H9 (cell line): ENCODE results near the gene R3HDM1. TPM values are rescaled to one million over a fixed set of nuclear protein-coding genes. Genes with fewer than 3 reads are reported as not detected.

ENCODE experiments used
- DNase-seq: peaks from one replicate; pipeline ENCODE4 v3.0.0-alpha.2; 2017
- H2AFZ ChIP-seq: one replicate; pipeline ENCODE4 v1.6.1; 2013; ENCODE audit warnings: mild to moderate bottlenecking, low read length, control low read depth, moderate library complexity
- H2AK5ac ChIP-seq: 2 replicates; pipeline ENCODE4 v1.6.1; 2013; ENCODE audit warnings: low read length, control low read depth, mixed read lengths; ENCODE audit not compliant: insufficient read length
- H2BK120ac ChIP-seq: one replicate; pipeline ENCODE4 v1.6.1; 2013; ENCODE audit warnings: low read depth, mild to moderate bottlenecking, low read length, control low read depth, inconsistent platforms; ENCODE audit not compliant: poor library complexity, severe bottlenecking
- H2BK12ac ChIP-seq: 2 replicates; pipeline ENCODE4 v1.6.1; 2013; ENCODE audit warnings: low read length, control low read depth, mixed read lengths, low read depth; ENCODE audit not compliant: insufficient read length
- H2BK15ac ChIP-seq: 2 replicates; pipeline ENCODE4 v1.6.1; 2013; ENCODE audit warnings: low read depth, low read length, control low read depth
- H2BK20ac ChIP-seq: one replicate; pipeline ENCODE4 v1.6.1; 2013; ENCODE audit warnings: low read depth, mild to moderate bottlenecking, low read length, control low read depth, inconsistent platforms; ENCODE audit not compliant: poor library complexity, severe bottlenecking
- H2BK5ac ChIP-seq: 2 replicates; pipeline ENCODE4 v1.6.1; 2013; ENCODE audit warnings: low read length, control low read depth, mixed read lengths; ENCODE audit not compliant: insufficient read length
- H3K14ac ChIP-seq: 2 replicates; pipeline ENCODE4 v1.6.1; 2013; ENCODE audit warnings: low read length, control low read depth; ENCODE audit not compliant: insufficient read depth
- H3K18ac ChIP-seq: 2 replicates; pipeline ENCODE4 v1.6.1; 2013; ENCODE audit warnings: low read depth, mild to moderate bottlenecking, mixed read lengths, low read length, control low read depth; ENCODE audit not compliant: insufficient read length
- H3K23ac ChIP-seq: 2 replicates; pipeline ENCODE4 v1.6.1; 2013; ENCODE audit warnings: low read length, control low read depth, mixed read lengths, low read depth; ENCODE audit not compliant: insufficient read length
- H3K23me2 ChIP-seq: 2 replicates; pipeline ENCODE4 v1.6.1; 2013; ENCODE audit warnings: low read depth, mild to moderate bottlenecking, mixed read lengths, low read length, control low read depth; ENCODE audit not compliant: insufficient read length, poor library complexity, severe bottlenecking
- H3K27ac ChIP-seq: 2 replicates; pipeline ENCODE4 v1.5.1; 2013; ENCODE audit warnings: low read length, control low read depth, mixed read lengths, low read depth; ENCODE audit not compliant: insufficient read length
- H3K27me3 ChIP-seq: 2 replicates; pipeline ENCODE4 v1.6.1; 2013; ENCODE audit warnings: low read length, control low read depth, inconsistent platforms; ENCODE audit not compliant: insufficient read depth
- H3K4ac ChIP-seq: 2 replicates; pipeline ENCODE4 v1.6.1; 2013; ENCODE audit warnings: low read depth, mild to moderate bottlenecking, control low read depth, inconsistent platforms, low read length, moderate library complexity
- H3K4me1 ChIP-seq: 2 replicates; pipeline ENCODE4 v1.6.1; 2013; ENCODE audit warnings: low read length, control low read depth, inconsistent platforms; ENCODE audit not compliant: insufficient read depth
- H3K4me2 ChIP-seq: 2 replicates; pipeline ENCODE4 v1.6.1; 2013; ENCODE audit warnings: low read length, control low read depth, mixed read lengths; ENCODE audit not compliant: insufficient read length, insufficient read depth
- H3K56ac ChIP-seq: 2 replicates; pipeline ENCODE4 v1.6.1; 2013; ENCODE audit warnings: low read depth, mild to moderate bottlenecking, mixed read lengths, low read length, control low read depth; ENCODE audit not compliant: insufficient read length
- H3K79me1 ChIP-seq: 2 replicates; pipeline ENCODE4 v1.6.1; 2013; ENCODE audit warnings: low read depth, mild to moderate bottlenecking, moderate library complexity, low read length, control low read depth, inconsistent platforms; ENCODE audit not compliant: insufficient read depth, poor library complexity, severe bottlenecking
- H3K79me2 ChIP-seq: 2 replicates; pipeline ENCODE4 v1.6.1; 2013; ENCODE audit warnings: low read length, control low read depth, inconsistent platforms; ENCODE audit not compliant: insufficient read depth
- H3K9ac ChIP-seq: 2 replicates; pipeline ENCODE4 v1.6.1; 2013; ENCODE audit warnings: low read length, control low read depth, mixed read lengths; ENCODE audit not compliant: insufficient read length; ENCODE audit errors: extremely low read depth
- H3K9me3 ChIP-seq: one replicate; pipeline ENCODE4 v1.6.1; 2013; ENCODE audit warnings: low read depth, low read length, inconsistent platforms; ENCODE audit not compliant: control insufficient read depth
- H3T11ph ChIP-seq: one replicate; pipeline ENCODE4 v1.6.1; 2013; ENCODE audit warnings: mild to moderate bottlenecking, low read length, control low read depth, inconsistent platforms
- H4K20me1 ChIP-seq: one replicate; pipeline ENCODE4 v1.6.1; 2013; ENCODE audit not compliant: control insufficient read depth, insufficient read length, insufficient read depth
- H4K5ac ChIP-seq: 2 replicates; pipeline ENCODE4 v1.6.1; 2013; ENCODE audit warnings: low read depth, mild to moderate bottlenecking, mixed read lengths, low read length, control low read depth; ENCODE audit not compliant: insufficient read length
- H4K8ac ChIP-seq: replicated peaks from 2 replicates; pipeline ENCODE4 v1.6.1; 2013; ENCODE audit warnings: low read length, control low read depth, mixed read lengths, low read depth; ENCODE audit not compliant: insufficient read length
- H4K91ac ChIP-seq: 2 replicates; pipeline ENCODE4 v1.6.1; 2013; ENCODE audit warnings: low read depth, mild to moderate bottlenecking, moderate library complexity, mixed read lengths, low read length, control low read depth; ENCODE audit not compliant: insufficient read length
- H3K27ac Mint-ChIP-seq, 3 experiments: 2 replicates in 2 of 3; 3 replicates in 1 of 3; pipeline ENCODE4 v1.8.0; 2020 to 2021; ENCODE audit warnings: mixed read lengths in 3 of 3, mild to moderate bottlenecking in 1 of 3, moderate library complexity in 1 of 3
- H3K27me3 Mint-ChIP-seq: 2 replicates; pipeline ENCODE4 v1.8.0; 2021; ENCODE audit warnings: low read depth, mild to moderate bottlenecking, moderate library complexity, mixed read lengths
- H3K36me3 Mint-ChIP-seq, 3 experiments: 2 replicates in 2 of 3; 3 replicates in 1 of 3; pipeline ENCODE4 v1.8.0; 2020 to 2021; ENCODE audit warnings: low read depth in 3 of 3, mixed read lengths in 3 of 3; ENCODE audit not compliant: insufficient read depth in 1 of 3
- H3K4me1 Mint-ChIP-seq, 2 experiments: 2 replicates each; pipeline ENCODE4 v1.8.0; 2020; ENCODE audit warnings: mixed read lengths in 2 of 2
- H3K4me3 Mint-ChIP-seq, 2 experiments: 2 replicates in 1 of 2; 3 replicates in 1 of 2; pipeline ENCODE4 v1.8.0; 2020 to 2021; ENCODE audit warnings: mild to moderate bottlenecking in 2 of 2, mixed read lengths in 2 of 2, moderate library complexity in 1 of 2
- H3K9me3 Mint-ChIP-seq, 2 experiments: 2 replicates in 1 of 2; 3 replicates in 1 of 2; pipeline ENCODE4 v1.8.0; 2020; ENCODE audit warnings: mild to moderate bottlenecking in 2 of 2, mixed read lengths in 2 of 2, moderate library complexity in 1 of 2
- WGBS: extraction: QIAGEN DNeasy Blood & Tissue Kit; methylation state at CpG from one replicate; pipeline ENCODE4 v1.1.7; 2013; ENCODE audit warnings: missing lambda C conversion rate, low lambda C conversion rate, mixed read lengths; ENCODE audit not compliant: insufficient read length; ENCODE audit errors: extremely low coverage; 5-methylcytosine and 5-hydroxymethylcytosine counted together
- total RNA-seq: library from RNA; stranded (reverse); gene quantifications from 2 replicates; pipeline ENCODE4 v1.2.1, GENCODE V29; 2021
- TF ChIP-seq, protein P1 (sequence below): fragments of 200-600 bp; sonication (generic); conservative IDR thresholded peaks from 3 replicates; pipeline ENCODE4 v1.8.0; 2021; ENCODE audit warnings: antibody characterized with exemption, mild to moderate bottlenecking

R3HDM1 gene
- total RNA-seq, 1 experiment from 2014 or later: 58.8 TPM

DNA sequence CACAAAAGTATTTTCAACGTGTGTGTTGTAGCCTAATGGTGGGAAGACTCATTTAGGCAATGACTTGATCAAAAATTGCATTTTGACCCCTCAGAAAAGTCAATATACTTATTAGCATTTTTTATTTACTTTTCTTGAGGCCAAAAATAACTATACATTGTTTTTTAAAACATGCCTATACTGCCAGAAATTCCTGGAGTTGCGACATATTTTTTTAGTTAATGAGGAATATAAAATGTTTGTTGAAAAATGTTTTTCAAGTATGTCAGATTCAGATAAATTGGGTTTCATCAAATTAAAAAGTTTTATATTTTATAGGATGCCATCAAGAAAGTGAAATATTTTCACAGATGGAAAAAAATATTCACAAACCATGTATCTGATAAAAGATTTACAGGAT is 39.6 kb downstream of the R3HDM1 start:
- no CpG with 5 or more reads among the region's 2 CpGs for WGBS
- no peaks in the 10 kb centered on the region for H3K79me2 ChIP-seq
- no peak overlapping the region for H4K8ac ChIP-seq
- H2AK5ac ChIP-seq: no peak overlapping the region
- H2BK5ac ChIP-seq: no peak overlapping the region
- no peak overlapping the region for H2AFZ ChIP-seq
- Mint-ChIP-seq H3K4me3 (no peak overlapping the region), H3K9me3 (no peaks in the 10 kb centered on the region), H3K36me3 (peaks cover 3 to 20% (median 9%) of the 10 kb centered on the region in 3 experiments; a peak in 6 of 7 replicates), H3K4me1 (peaks cover 3% of the 10 kb centered on the region in 2 experiments; a peak in 1 of 4 replicates), H3K27ac (0 out of 7 replicates have a peak overlapping the region, but pooled peaks of 1 of the 3 experiments have one; percentile 62), H3K27me3 (no peaks in the 10 kb centered on the region)
- no peak overlapping the region for H2BK120ac ChIP-seq
- no peak for DNase-seq
- H3K18ac ChIP-seq: no peak overlapping the region
- H3K27me3 ChIP-seq: no peaks in the 10 kb centered on the region
- no peak overlapping the region for H3K4ac ChIP-seq
- H2BK12ac ChIP-seq: no peak overlapping the region
- no peak overlapping the region for H3K23ac ChIP-seq
- no peaks in the 10 kb centered on the region for H3K23me2 ChIP-seq
- H2BK20ac ChIP-seq: no peak overlapping the region
- no peak overlapping the region for H3K56ac ChIP-seq
- no peak overlapping the region for H4K5ac ChIP-seq
- H3K79me1 ChIP-seq: no peaks in the 10 kb centered on the region
- H3K9me3 ChIP-seq: no peaks in the 10 kb centered on the region
- no peaks in the 10 kb centered on the region for H4K20me1 ChIP-seq
- H3K27ac ChIP-seq: no peak overlapping the region
- no peaks in the 10 kb centered on the region for H3K4me1 ChIP-seq
- H3T11ph ChIP-seq: no peak overlapping the region
- TF ChIP-seq, protein P1, sequence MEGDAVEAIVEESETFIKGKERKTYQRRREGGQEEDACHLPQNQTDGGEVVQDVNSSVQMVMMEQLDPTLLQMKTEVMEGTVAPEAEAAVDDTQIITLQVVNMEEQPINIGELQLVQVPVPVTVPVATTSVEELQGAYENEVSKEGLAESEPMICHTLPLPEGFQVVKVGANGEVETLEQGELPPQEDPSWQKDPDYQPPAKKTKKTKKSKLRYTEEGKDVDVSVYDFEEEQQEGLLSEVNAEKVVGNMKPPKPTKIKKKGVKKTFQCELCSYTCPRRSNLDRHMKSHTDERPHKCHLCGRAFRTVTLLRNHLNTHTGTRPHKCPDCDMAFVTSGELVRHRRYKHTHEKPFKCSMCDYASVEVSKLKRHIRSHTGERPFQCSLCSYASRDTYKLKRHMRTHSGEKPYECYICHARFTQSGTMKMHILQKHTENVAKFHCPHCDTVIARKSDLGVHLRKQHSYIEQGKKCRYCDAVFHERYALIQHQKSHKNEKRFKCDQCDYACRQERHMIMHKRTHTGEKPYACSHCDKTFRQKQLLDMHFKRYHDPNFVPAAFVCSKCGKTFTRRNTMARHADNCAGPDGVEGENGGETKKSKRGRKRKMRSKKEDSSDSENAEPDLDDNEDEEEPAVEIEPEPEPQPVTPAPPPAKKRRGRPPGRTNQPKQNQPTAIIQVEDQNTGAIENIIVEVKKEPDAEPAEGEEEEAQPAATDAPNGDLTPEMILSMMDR: no peak
- H3K9ac ChIP-seq: no peak overlapping the region
- H4K91ac ChIP-seq: no peak overlapping the region
- H3K4me2 ChIP-seq: no peak overlapping the region
- no peak overlapping the region for H2BK15ac ChIP-seq
- no peak overlapping the region for H3K14ac ChIP-seq
